Progenitor cell of endocrine pancreas (in vitro differentiated cells): ENCODE measurements around the gene MICA. TPM values are rescaled to one million over a fixed set of nuclear protein-coding genes. Genes with fewer than 3 reads are reported as not detected.
"Not testable (repeated sequence)": the region's sequence is repeated elsewhere in the genome, so short reads cannot be mapped to it uniquely, and the experiment has no call there.

Source experiments
- DNase-seq: peaks from one replicate; pipeline ENCODE4 v3.0.0; 2021; ENCODE audit warnings: low spot score; ENCODE audit not compliant: unreplicated experiment
- H3K27ac Mint-ChIP-seq: 2 replicates; pipeline ENCODE4 v1.8.0; 2021; ENCODE audit warnings: mild to moderate bottlenecking, moderate library complexity, mixed read lengths
- H3K27me3 Mint-ChIP-seq: 2 replicates; pipeline ENCODE4 v1.8.0; 2021; ENCODE audit warnings: mixed read lengths
- H3K36me3 Mint-ChIP-seq: 2 replicates; pipeline ENCODE4 v1.8.0; 2022; ENCODE audit warnings: mixed read lengths; ENCODE audit not compliant: insufficient read depth
- H3K4me1 Mint-ChIP-seq: 2 replicates; pipeline ENCODE4 v1.8.0; 2021; ENCODE audit warnings: low read depth, mixed read lengths
- H3K4me3 Mint-ChIP-seq: 2 replicates; pipeline ENCODE4 v1.8.0; 2021; ENCODE audit warnings: low read depth, mild to moderate bottlenecking, moderate library complexity, mixed read lengths
- H3K9me3 Mint-ChIP-seq: 2 replicates; pipeline ENCODE4 v1.8.0; 2021; ENCODE audit warnings: low read depth, mixed read lengths
- CTCF ChIP-seq: fragments of 200-600 bp; sonication (generic); IDR thresholded peaks from one replicate; pipeline ENCODE4 v1.5.0; 2021; ENCODE audit warnings: antibody characterized with exemption, mild to moderate bottlenecking; ENCODE audit not compliant: unreplicated experiment
- total RNA-seq: library from RNA; stranded (reverse); gene quantifications from 2 replicates; pipeline ENCODE4 v1.2.1, GENCODE V29; 2021

Gene MICA
- total RNA-seq, 1 donor from 2014 or later, result 8.9 TPM

GRCh38 chr6:31453259-31453658 lies 49.9 kb downstream of the MICA start:
- Mint-ChIP-seq H3K27ac (no peak overlapping the region), H3K36me3 (no peaks in the 10 kb centered on the region), H3K27me3 (peaks cover 35% of the 10 kb centered on the region), H3K4me3 (no peak overlapping the region), H3K9me3 (peaks cover 3% of the 10 kb centered on the region), H3K4me1 (no peaks in the 10 kb centered on the region)
- no peak for DNase-seq
- no peak for TF ChIP-seq CTCF

- not testable (repeated sequence) for H3K9me3 Mint-ChIP-seq, DNase-seq, H3K36me3 Mint-ChIP-seq, H3K27ac Mint-ChIP-seq, H3K27me3 Mint-ChIP-seq, H3K4me3 Mint-ChIP-seq, H3K4me1 Mint-ChIP-seq
These were observed 56.5 kb downstream of the MICA start for GRCh38 chr6:31459864-31460263.

GRCh38 chr6:31460361-31461025 lies 57.1 kb downstream of the MICA start:
- H3K4me3 Mint-ChIP-seq, result no peak overlapping the region
- no peaks in the 10 kb centered on the region for H3K36me3 Mint-ChIP-seq
- H3K27ac Mint-ChIP-seq, result no peak overlapping the region
- peaks cover 4% of the 10 kb centered on the region for H3K4me1 Mint-ChIP-seq
- no peaks in the 10 kb centered on the region for H3K9me3 Mint-ChIP-seq
- TF ChIP-seq CTCF, result no peak
- H3K27me3 Mint-ChIP-seq, result peaks cover 9% of the 10 kb centered on the region
- DNase-seq, result no peak

GRCh38 chr6:31462026-31462963 lies 58.9 kb downstream of the MICA start:
- Mint-ChIP-seq H3K9me3 (no peaks in the 10 kb centered on the region), H3K36me3 (no peaks in the 10 kb centered on the region), H3K4me3 (peak overlapping the region; percentile 81), H3K27me3 (peaks cover 9% of the 10 kb centered on the region), H3K27ac (peak overlapping the region; percentile 93), H3K4me1 (peaks cover 4% of the 10 kb centered on the region)
- no peak for DNase-seq
- no peak for TF ChIP-seq CTCF

- peak; percentile 82 for DNase-seq
- peak overlapping the region; percentile 81 for H3K4me3 Mint-ChIP-seq
- H3K27me3 Mint-ChIP-seq, result peaks cover 9% of the 10 kb centered on the region
- TF ChIP-seq CTCF, result no peak
- no peaks in the 10 kb centered on the region for H3K9me3 Mint-ChIP-seq
- H3K36me3 Mint-ChIP-seq, result no peaks in the 10 kb centered on the region
- peaks cover 4% of the 10 kb centered on the region for H3K4me1 Mint-ChIP-seq
- peak overlapping the region; percentile 83 for H3K27ac Mint-ChIP-seq
These were observed 59.8 kb downstream of the MICA start for GRCh38 chr6:31462964-31463870.
